Measurements from ENCODE around the gene PHEX.

The PHEX gene

GRCh38 chrX:22135994-22136684, 104.0 kb downstream of the PHEX start:
- no peak for TF ChIP-seq TCF12 (IDR thresholded peaks at IDR 0.05; ENCODE audit: low read depth)
- peak; percentile 56 for TF ChIP-seq RAD21 (IDR thresholded peaks at IDR 0.05; ENCODE audit: low read depth)

- no peak for TF ChIP-seq CEBPB (IDR thresholded peaks at IDR 0.05)
- no peak for TF ChIP-seq YY1 (IDR thresholded peaks at IDR 0.05; ENCODE audit: low read depth)
- TF ChIP-seq EGR1 (IDR thresholded peaks at IDR 0.05): no peak
- TF ChIP-seq EP300 (IDR thresholded peaks at IDR 0.05; ENCODE audit: borderline replicate concordance): no peak
- TF ChIP-seq RAD21 (IDR thresholded peaks at IDR 0.05; ENCODE audit: low read depth): no peak
- no peak for TF ChIP-seq USF1 (IDR thresholded peaks at IDR 0.05)
- no peak for TF ChIP-seq REST (IDR thresholded peaks at IDR 0.05; ENCODE audit: low read depth)
- no peak for TF ChIP-seq FOXM1 (IDR thresholded peaks at IDR 0.05; ENCODE audit: borderline replicate concordance, low read depth)
- no peak for TF ChIP-seq TCF12 (IDR thresholded peaks at IDR 0.05; ENCODE audit: low read depth)
- no peak for TF ChIP-seq TEAD4 (IDR thresholded peaks at IDR 0.05)
- TF ChIP-seq MAX (IDR thresholded peaks at IDR 0.05): no peak
- TF ChIP-seq NFIC (IDR thresholded peaks at IDR 0.05): no peak
Observed at GRCh38 chrX:22136711-22137110, 104.6 kb downstream of the PHEX start.

- no peak for TF ChIP-seq CEBPB (IDR thresholded peaks at IDR 0.05)
- TF ChIP-seq ZBTB7A (IDR thresholded peaks at IDR 0.05; ENCODE audit: low read depth): no peak
- TF ChIP-seq TCF12 (IDR thresholded peaks at IDR 0.05; ENCODE audit: low read depth): no peak
- TF ChIP-seq REST (IDR thresholded peaks at IDR 0.05; ENCODE audit: low read depth): no peak
- no peak for TF ChIP-seq EP300 (IDR thresholded peaks at IDR 0.05; ENCODE audit: borderline replicate concordance)
- TF ChIP-seq YY1 (IDR thresholded peaks at IDR 0.05; ENCODE audit: low read depth): no peak
- TF ChIP-seq EGR1 (IDR thresholded peaks at IDR 0.05): no peak
- no peak for TF ChIP-seq TEAD4 (IDR thresholded peaks at IDR 0.05)
- TF ChIP-seq CREB1 (IDR thresholded peaks at IDR 0.05; ENCODE audit: low read depth): no peak
- TF ChIP-seq RAD21 (IDR thresholded peaks at IDR 0.05; ENCODE audit: low read depth): no peak
- no peak for TF ChIP-seq TAF1 (IDR thresholded peaks at IDR 0.05; ENCODE audit: low read depth)
- TF ChIP-seq MAX (IDR thresholded peaks at IDR 0.05): no peak
- TF ChIP-seq NFIC (IDR thresholded peaks at IDR 0.05): no peak
- no peak for TF ChIP-seq FOXM1 (IDR thresholded peaks at IDR 0.05; ENCODE audit: borderline replicate concordance, low read depth)
- TF ChIP-seq USF1 (IDR thresholded peaks at IDR 0.05): no peak
Observed at GRCh38 chrX:22139822-22140221, 107.7 kb downstream of the PHEX start.

- TF ChIP-seq EP300 (IDR thresholded peaks at IDR 0.05; ENCODE audit: borderline replicate concordance): no peak
Observed at GRCh38 chrX:22141047-22141730, 109.1 kb downstream of the PHEX start.

- no peak for TF ChIP-seq USF1 (IDR thresholded peaks at IDR 0.05)
- no peak for TF ChIP-seq ZBTB7A (IDR thresholded peaks at IDR 0.05; ENCODE audit: low read depth)
- TF ChIP-seq REST (IDR thresholded peaks at IDR 0.05; ENCODE audit: low read depth): no peak
- no peak for TF ChIP-seq YY1 (IDR thresholded peaks at IDR 0.05; ENCODE audit: low read depth)
- no peak for TF ChIP-seq FOXM1 (IDR thresholded peaks at IDR 0.05; ENCODE audit: borderline replicate concordance, low read depth)
- TF ChIP-seq TAF1 (IDR thresholded peaks at IDR 0.05; ENCODE audit: low read depth): no peak
- TF ChIP-seq CREB1 (IDR thresholded peaks at IDR 0.05; ENCODE audit: low read depth): no peak
- TF ChIP-seq CEBPB (IDR thresholded peaks at IDR 0.05): no peak
- no peak for TF ChIP-seq TEAD4 (IDR thresholded peaks at IDR 0.05)
- no peak for TF ChIP-seq EP300 (IDR thresholded peaks at IDR 0.05; ENCODE audit: borderline replicate concordance)
- no peak for TF ChIP-seq TCF12 (IDR thresholded peaks at IDR 0.05; ENCODE audit: low read depth)
Observed at GRCh38 chrX:22147214-22147613, 115.1 kb downstream of the PHEX start.

All from Ishikawa (cell line).